EH (cell line): ENCODE results near the gene LY86.

Source experiments
- DNase-seq: peaks from one replicate; pipeline ENCODE4 v3.0.0-alpha.2; 2015; ENCODE audit warnings: low read depth

Gene LY86

GRCh38 chr6:6623553-6623952 lies 35.0 kb downstream of the LY86 start:
- no peak for DNase-seq

- no peak for DNase-seq
Observed at GRCh38 chr6:6624269-6624990, 35.9 kb downstream of the LY86 start.

GRCh38 chr6:6626187-6626586 lies 37.7 kb downstream of the LY86 start:
- no peak for DNase-seq

GRCh38 chr6:6629402-6629801 lies 40.9 kb downstream of the LY86 start:
- peak; percentile 21 for DNase-seq

- no peak for DNase-seq
Observed at GRCh38 chr6:6631053-6631452, 42.5 kb downstream of the LY86 start.

GRCh38 chr6:6631534-6632276 lies 43.2 kb downstream of the LY86 start:
- DNase-seq = peak; percentile 11

- no peak for DNase-seq
Observed at GRCh38 chr6:6633898-6634734, 45.6 kb downstream of the LY86 start.

- no peak for DNase-seq
Observed at GRCh38 chr6:6634735-6635075, 46.2 kb downstream of the LY86 start.

GRCh38 chr6:6635291-6635690 lies 46.8 kb downstream of the LY86 start:
- DNase-seq = no peak

- DNase-seq = no peak
Observed at GRCh38 chr6:6635869-6636268, 47.3 kb downstream of the LY86 start.

GRCh38 chr6:6639572-6639971 lies 51.1 kb downstream of the LY86 start:
- DNase-seq = no peak

- DNase-seq = no peak
Observed at GRCh38 chr6:6640926-6641325, 52.4 kb downstream of the LY86 start.

- no peak for DNase-seq
Observed at GRCh38 chr6:6643398-6643797, 54.9 kb downstream of the LY86 start.

GRCh38 chr6:6645261-6645917 lies 56.9 kb downstream of the LY86 start:
- DNase-seq = no peak

GRCh38 chr6:6646384-6646783 lies 57.9 kb downstream of the LY86 start:
- no peak for DNase-seq

- DNase-seq = no peak
Observed at GRCh38 chr6:6646859-6647258, 58.3 kb downstream of the LY86 start.

- DNase-seq = no peak
Observed at GRCh38 chr6:6648692-6649343, 60.3 kb downstream of the LY86 start.

GRCh38 chr6:6649824-6650349 lies 61.4 kb downstream of the LY86 start:
- no peak for DNase-seq

- DNase-seq = no peak
Observed at GRCh38 chr6:6650839-6651238, 62.3 kb downstream of the LY86 start.

GRCh38 chr6:6651335-6651734 lies 62.8 kb downstream of the LY86 start:
- no peak for DNase-seq

GRCh38 chr6:6652932-6653331 lies 64.4 kb downstream of the LY86 start:
- no peak for DNase-seq
